ENCODE results near the gene HM13. TPM values are rescaled to one million over a fixed set of nuclear protein-coding genes. Genes with fewer than 3 reads are reported as not detected.
"Not testable (repeated sequence)": the region's sequence is repeated elsewhere in the genome, so short reads cannot be mapped to it uniquely, and the experiment has no call there.

Gene HM13
- total and polyA plus RNA-seq, 9 donors, result 30.2 to 158 (median 97.3) TPM

DNA sequence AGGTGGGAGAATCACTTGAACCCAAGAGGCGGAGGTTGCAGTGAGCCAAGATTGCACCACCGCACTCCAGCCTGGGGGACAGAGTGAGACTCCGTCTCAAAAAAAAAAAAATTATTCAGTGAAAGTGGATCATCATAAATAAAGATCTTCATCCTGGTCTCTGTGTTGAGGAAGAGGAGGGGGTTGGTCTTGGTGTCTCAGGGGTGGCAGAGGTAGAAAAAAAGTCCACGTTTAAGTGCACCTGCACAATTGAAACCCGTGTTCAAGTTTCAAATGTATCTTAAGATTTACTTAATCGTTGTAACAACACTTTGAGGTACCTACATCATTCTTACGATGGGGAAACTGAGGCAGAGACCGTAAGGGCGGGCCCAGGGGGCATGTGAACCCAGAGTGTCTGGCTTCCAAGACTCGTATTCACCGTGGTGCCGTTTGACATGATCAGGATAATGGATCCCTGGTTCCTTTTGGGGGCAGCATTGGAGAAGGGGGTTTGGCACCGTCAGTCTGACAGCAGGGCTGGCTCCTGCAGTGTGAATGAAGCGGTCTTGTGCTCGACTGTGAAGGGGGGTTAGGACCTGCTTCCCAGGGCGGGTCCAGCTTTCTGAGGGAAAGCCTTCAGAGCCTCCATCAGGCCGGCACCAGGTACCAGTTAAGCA is 57.9 kb downstream of the HM13 start:
- 24 to 32% (median 31%) methylated on average over 17 of the region's 17 CpGs for WGBS, 3 donors
- peaks cover 3% of the 10 kb centered on the region for H3K4me1 ChIP-seq (ENCODE audit: insufficient read depth)
- intact Hi-C loops (cut with DNase I), result loop anchor here in 2 of 4 donors (2.0 to 5.0 kb wide), 2 partner anchors 33 to 35 kb away; partner anchors contain the start of gene ID1 (in 2 of the 2)

GRCh38 chr20:31572701-31573554 is 58.7 kb downstream of the HM13 start:
- peak; percentile 74 for TF ChIP-seq POLR2A (IDR thresholded peaks at IDR 0.05)
- no peak for TF ChIP-seq EP300 (IDR thresholded peaks at IDR 0.05)
- TF ChIP-seq, protein P1, sequence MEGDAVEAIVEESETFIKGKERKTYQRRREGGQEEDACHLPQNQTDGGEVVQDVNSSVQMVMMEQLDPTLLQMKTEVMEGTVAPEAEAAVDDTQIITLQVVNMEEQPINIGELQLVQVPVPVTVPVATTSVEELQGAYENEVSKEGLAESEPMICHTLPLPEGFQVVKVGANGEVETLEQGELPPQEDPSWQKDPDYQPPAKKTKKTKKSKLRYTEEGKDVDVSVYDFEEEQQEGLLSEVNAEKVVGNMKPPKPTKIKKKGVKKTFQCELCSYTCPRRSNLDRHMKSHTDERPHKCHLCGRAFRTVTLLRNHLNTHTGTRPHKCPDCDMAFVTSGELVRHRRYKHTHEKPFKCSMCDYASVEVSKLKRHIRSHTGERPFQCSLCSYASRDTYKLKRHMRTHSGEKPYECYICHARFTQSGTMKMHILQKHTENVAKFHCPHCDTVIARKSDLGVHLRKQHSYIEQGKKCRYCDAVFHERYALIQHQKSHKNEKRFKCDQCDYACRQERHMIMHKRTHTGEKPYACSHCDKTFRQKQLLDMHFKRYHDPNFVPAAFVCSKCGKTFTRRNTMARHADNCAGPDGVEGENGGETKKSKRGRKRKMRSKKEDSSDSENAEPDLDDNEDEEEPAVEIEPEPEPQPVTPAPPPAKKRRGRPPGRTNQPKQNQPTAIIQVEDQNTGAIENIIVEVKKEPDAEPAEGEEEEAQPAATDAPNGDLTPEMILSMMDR (IDR thresholded peaks at IDR 0.05), result peak in 1 of 3 donors; percentile 49
- Histone ChIP-seq H3K9me3 (no peaks in the 10 kb centered on the region), H3K4me3 (peak overlapping the region; percentile 48), H3K27me3 (no peaks in the 10 kb centered on the region), H3K36me3 (no peaks in the 10 kb centered on the region), H3K27ac (peak overlapping the region; percentile 84 to 94), H3K4me1 (ENCODE audit: insufficient read depth) (peaks cover 3% of the 10 kb centered on the region)
- peak; percentile 95 to 98 (median 95) for DNase-seq
- intact Hi-C loops (cut with DNase I), result loop anchor here in 2 of 4 donors (2.0 to 5.0 kb wide), 2 partner anchors 32 to 34 kb away; partner anchors contain the start of gene ID1 (in 2 of the 2)
- WGBS, 3 donors, result 0 to 1% (median 1%) methylated on average over 44 to 63 of the region's 63 CpGs

More for the DNA sequence above, 57.9 kb downstream of the HM13 start:
- H3K9me3 ChIP-seq, result no peaks in the 10 kb centered on the region
- DNase-seq, result no peak
- H3K36me3 ChIP-seq, result no peaks in the 10 kb centered on the region
- no peaks in the 10 kb centered on the region for H3K27me3 ChIP-seq
- H3K27ac ChIP-seq, result peak overlapping the region; percentile 84 to 94
- TF ChIP-seq EP300 (IDR thresholded peaks at IDR 0.05), result no peak
- TF ChIP-seq, protein P1 (IDR thresholded peaks at IDR 0.05), result no peak
- TF ChIP-seq POLR2A (IDR thresholded peaks at IDR 0.05), result no peak
- H3K4me3 ChIP-seq, result peak overlapping the region; percentile 48

GRCh38 chr20:31573555-31574321 is 59.5 kb downstream of the HM13 start:
- intact Hi-C loops (cut with DNase I), result loop anchor here in 2 of 4 donors (2.0 to 5.0 kb wide), 2 partner anchors 31 to 34 kb away; partner anchors contain the start of gene ID1 (in 2 of the 2)
- TF ChIP-seq POLR2A (IDR thresholded peaks at IDR 0.05) (no peak), EP300 (IDR thresholded peaks at IDR 0.05) (no peak)
- TF ChIP-seq, protein P1 (IDR thresholded peaks at IDR 0.05), result no peak

DNA sequence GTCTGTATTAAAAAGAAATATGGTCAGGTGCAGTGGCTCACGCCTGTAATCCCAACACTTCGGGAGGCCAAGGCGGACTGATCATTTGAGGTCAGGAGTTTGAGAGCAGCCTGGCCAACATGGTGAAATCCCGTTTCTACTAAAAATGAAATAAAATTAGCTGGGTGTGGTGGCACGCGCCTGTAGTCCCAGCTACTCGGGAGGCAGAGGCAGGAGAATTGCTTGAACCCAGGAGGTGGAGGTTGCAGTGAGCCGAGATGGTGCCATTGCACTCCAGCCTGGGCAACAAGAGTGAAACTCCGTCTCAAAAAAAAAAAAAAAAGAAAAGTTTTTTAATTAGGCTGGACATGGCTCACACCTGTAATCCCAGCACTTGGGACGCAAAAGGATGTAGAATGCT is 60.7 kb downstream of the HM13 start:
- not testable (repeated sequence) for H3K4me1 ChIP-seq (ENCODE audit: insufficient read depth); H3K27me3 ChIP-seq; H3K9me3 ChIP-seq; DNase-seq; H3K36me3 ChIP-seq; H3K4me3 ChIP-seq; H3K27ac ChIP-seq
- WGBS, 3 donors, result 92 to 95% (median 93%) methylated on average over 10 of the region's 10 CpGs
- intact Hi-C loops (cut with DNase I), result loop anchor here in 1 of 4 donors (5.0 kb wide), 1 partner anchor 32 kb away; the partner anchor contains the start of gene ID1

More at GRCh38 chr20:31573555-31574321, 59.5 kb downstream of the HM13 start:
- H3K27ac ChIP-seq, result peak overlapping the region; percentile 84 to 94
- H3K4me1 ChIP-seq (ENCODE audit: insufficient read depth), result peaks cover 3% of the 10 kb centered on the region
- 23 to 36% (median 29%) methylated on average over 19 of the region's 19 CpGs for whole genome bisulfite sequencing, 3 donors
- H3K36me3 ChIP-seq, result no peaks in the 10 kb centered on the region
- peak overlapping the region; percentile 48 for H3K4me3 ChIP-seq
- H3K27me3 ChIP-seq, result no peaks in the 10 kb centered on the region
- no peaks in the 10 kb centered on the region for H3K9me3 ChIP-seq
- peak in 1 of 5 donors; percentile 45 for DNase-seq

Data from ovary (tissue), 9 donors.